IMR-90 (cell line): Measurements from ENCODE around the gene RYR2. TPM values are rescaled to one million over a fixed set of nuclear protein-coding genes. Genes with fewer than 3 reads are reported as not detected.

Experiments
- ATAC-seq: fragments of 200-7000 bp; cut with Tn5 transposase; 2 replicates; pipeline ENCODE4 v1.9.1; 2020; ENCODE audit warnings: low read depth, mild to moderate bottlenecking, moderate library complexity
- BruUV-seq: library from RNA; stranded (reverse); fragments of 400-500 nt; replicated peaks from 2 replicates; lab custom pipeline; 2021; lab: Mats Ljungman, UMichigan
- CTCF ChIA-PET: fragments of 300-600 bp; formaldehyde crosslinking; extraction: SDS; loops from one replicate; lab custom pipeline; 2021; ENCODE audit warnings: antibody characterized with exemption; lab: Yijun Ruan, JAX
- POLR2A ChIA-PET: fragments of 300-600 bp; sonication (Branson Sonifier 250); formaldehyde crosslinking; loops from one replicate; lab custom pipeline; 2022; ENCODE audit warnings: antibody characterized with exemption; ENCODE audit not compliant: unreplicated experiment; lab: Charles Lee
- DNase-seq: peaks from one replicate; pipeline ENCODE4 v3.0.0; 2013
- H2AFZ ChIP-seq: replicated peaks from 2 replicates; pipeline ENCODE3; 2013; ENCODE audit warnings: low read length, mild to moderate bottlenecking; ENCODE audit not compliant: poor library complexity
- H2AK5ac ChIP-seq: 2 replicates; pipeline ENCODE4 v1.6.1; 2013; ENCODE audit warnings: low read depth, low read length, inconsistent platforms
- H2AK9ac ChIP-seq: replicated peaks from 2 replicates; pipeline ENCODE3; 2013; ENCODE audit warnings: mild to moderate bottlenecking, low read depth, low read length, moderate library complexity; ENCODE audit not compliant: poor library complexity
- H2BK120ac ChIP-seq: 2 replicates; pipeline ENCODE4 v1.6.1; 2013; ENCODE audit warnings: low read depth, low read length, inconsistent platforms
- H2BK15ac ChIP-seq: 3 replicates; pipeline ENCODE4 v1.6.1; 2013; ENCODE audit warnings: low read depth, low read length, inconsistent platforms
- H2BK20ac ChIP-seq: 2 replicates; pipeline ENCODE4 v1.6.1; 2013; ENCODE audit warnings: low read depth, mild to moderate bottlenecking, inconsistent platforms, low read length, moderate library complexity
- H2BK5ac ChIP-seq: 2 replicates; pipeline ENCODE4 v1.6.1; 2013; ENCODE audit warnings: mild to moderate bottlenecking, low read depth, low read length, inconsistent platforms; ENCODE audit not compliant: poor library complexity, severe bottlenecking
- H3K14ac ChIP-seq: replicated peaks from 2 replicates; pipeline ENCODE4 v1.6.1; 2013; ENCODE audit warnings: low read depth, low read length, inconsistent platforms
- H3K18ac ChIP-seq: 2 replicates; pipeline ENCODE4 v1.6.1; 2013; ENCODE audit warnings: low read depth, low read length, control low read depth
- H3K23ac ChIP-seq: 2 replicates; pipeline ENCODE4 v1.6.1; 2013; ENCODE audit warnings: low read depth, low read length, inconsistent platforms
- H3K27ac ChIP-seq: 2 replicates; pipeline ENCODE4 v1.5.1; 2013; ENCODE audit warnings: mild to moderate bottlenecking, control low read depth, low read length; ENCODE audit not compliant: insufficient read depth
- H3K27me3 ChIP-seq: 2 replicates; pipeline ENCODE4 v1.6.1; 2013; ENCODE audit warnings: low read length; ENCODE audit not compliant: control insufficient read depth, insufficient read depth
- H3K36me3 ChIP-seq: 2 replicates; pipeline ENCODE4 v1.6.1; 2013; ENCODE audit warnings: low read length, mixed read lengths; ENCODE audit not compliant: control insufficient read depth, insufficient read depth
- H3K4ac ChIP-seq: 2 replicates; pipeline ENCODE4 v1.6.1; 2013; ENCODE audit warnings: low read depth, low read length, inconsistent platforms
- H3K4me1 ChIP-seq: 2 replicates; pipeline ENCODE4 v1.6.1; 2013; ENCODE audit warnings: low read length, mixed read lengths; ENCODE audit not compliant: control insufficient read depth, insufficient read depth
- H3K4me2 ChIP-seq: 2 replicates; pipeline ENCODE4 v1.6.1; 2013; ENCODE audit warnings: low read depth, mild to moderate bottlenecking, control low read depth, low read length, moderate library complexity
- H3K4me3 ChIP-seq: 2 replicates; pipeline ENCODE4 v1.5.1; 2013; ENCODE audit warnings: low read depth, mild to moderate bottlenecking, control low read depth, low read length, moderate library complexity; ENCODE audit not compliant: insufficient read depth
- H3K56ac ChIP-seq: 2 replicates; pipeline ENCODE4 v1.6.1; 2013; ENCODE audit warnings: low read length, inconsistent platforms; ENCODE audit not compliant: insufficient read depth; ENCODE audit errors: extremely low read depth
- H3K79me1 ChIP-seq, 2 experiments: 2 replicates each; pipeline ENCODE4 v1.6.1; 2013; ENCODE audit warnings: low read length in 2 of 2, inconsistent platforms in 1 of 2, low read depth in 1 of 2
- H3K9ac ChIP-seq: 2 replicates; pipeline ENCODE4 v1.6.1; 2013; ENCODE audit warnings: low read depth, low read length, control low read depth
- H3K9me1 ChIP-seq: 2 replicates; pipeline ENCODE4 v1.6.1; 2013; ENCODE audit warnings: low read length, inconsistent platforms; ENCODE audit not compliant: insufficient read depth
- H3K9me3 ChIP-seq: 2 replicates; pipeline ENCODE4 v1.6.1; 2013; ENCODE audit warnings: low read length; ENCODE audit not compliant: control insufficient read depth, insufficient read depth
- H4K20me1 ChIP-seq: 2 replicates; pipeline ENCODE4 v1.6.1; 2013; ENCODE audit warnings: low read length, inconsistent platforms; ENCODE audit not compliant: insufficient read depth
- H4K5ac ChIP-seq: 2 replicates; pipeline ENCODE4 v1.6.1; 2013; ENCODE audit warnings: mild to moderate bottlenecking, low read depth, low read length, control low read depth
- H4K8ac ChIP-seq, 2 experiments: 2 replicates each; pipeline ENCODE4 v1.6.1; 2013; ENCODE audit warnings: low read depth in 2 of 2, low read length in 2 of 2, control low read depth in 1 of 2, inconsistent platforms in 1 of 2
- H4K91ac ChIP-seq: 2 replicates; pipeline ENCODE4 v1.6.1; 2013; ENCODE audit warnings: low read depth, low read length, inconsistent platforms; ENCODE audit not compliant: insufficient read depth
- BHLHE40 ChIP-seq: fragments of 150-350 bp; IDR thresholded peaks from 2 replicates; pipeline ENCODE4 v1.6.1; 2016; ENCODE audit warnings: mild to moderate bottlenecking, low read depth, low read length
- CEBPB ChIP-seq: IDR thresholded peaks from 2 replicates; pipeline ENCODE4 v1.6.1; 2012; ENCODE audit warnings: low read depth, low read length, improper control_type of control experiment
- CHD1 ChIP-seq: IDR thresholded peaks from 2 replicates; pipeline ENCODE4 v1.6.1; 2012; ENCODE audit warnings: low read depth, low read length, improper control_type of control experiment
- CTCF ChIP-seq: conservative IDR thresholded peaks from 2 replicates; pipeline ENCODE4 v1.5.1; 2012; ENCODE audit warnings: mild to moderate bottlenecking, low read depth, low read length, improper control_type of control experiment
- ELK1 ChIP-seq: fragments of 150-350 bp; IDR thresholded peaks from 2 replicates; pipeline ENCODE4 v1.6.1; 2016; ENCODE audit warnings: low read depth, mild to moderate bottlenecking, low read length, moderate library complexity, borderline replicate concordance
- FOS ChIP-seq: fragments of 150-350 bp; IDR thresholded peaks from 2 replicates; pipeline ENCODE4 v1.6.1; 2016; ENCODE audit warnings: low read depth, low read length
- MAFK ChIP-seq: IDR thresholded peaks from 2 replicates; pipeline ENCODE4 v1.6.1; 2012; ENCODE audit warnings: low read depth, low read length, improper control_type of control experiment
- MAZ ChIP-seq: IDR thresholded peaks from 2 replicates; pipeline ENCODE4 v1.6.1; 2012; ENCODE audit warnings: low read depth, mild to moderate bottlenecking, low read length, improper control_type of control experiment, moderate library complexity, borderline replicate concordance
- MXI1 ChIP-seq: IDR thresholded peaks from 2 replicates; pipeline ENCODE4 v1.6.1; 2012; ENCODE audit warnings: low read depth, mild to moderate bottlenecking, low read length, moderate library complexity, borderline replicate concordance
- NFE2L2 ChIP-seq: fragments of 150-350 bp; IDR thresholded peaks from 2 replicates; pipeline ENCODE4 v1.6.1; 2016; ENCODE audit warnings: low read depth, mild to moderate bottlenecking, low read length
- POLR2A ChIP-seq: IDR thresholded peaks from 2 replicates; pipeline ENCODE4 v1.6.1; 2012; ENCODE audit warnings: mild to moderate bottlenecking, low read depth, low read length
- RAD21 ChIP-seq: IDR thresholded peaks from 2 replicates; pipeline ENCODE4 v1.6.1; 2012; ENCODE audit warnings: low read length, improper control_type of control experiment
- RCOR1 ChIP-seq: IDR thresholded peaks from 2 replicates; pipeline ENCODE4 v1.6.1; 2012; ENCODE audit warnings: mild to moderate bottlenecking, low read length, improper control_type of control experiment; ENCODE audit not compliant: insufficient replicate concordance
- RFX5 ChIP-seq: IDR thresholded peaks from 2 replicates; pipeline ENCODE4 v1.8.0; 2012; ENCODE audit warnings: low read depth, mild to moderate bottlenecking, low read length, moderate library complexity
- SMC3 ChIP-seq: fragments of 150-350 bp; IDR thresholded peaks from 2 replicates; pipeline ENCODE4 v1.6.1; 2016; ENCODE audit warnings: low read depth, mild to moderate bottlenecking, antibody characterized with exemption, low read length, moderate library complexity
- USF2 ChIP-seq: fragments of 150-350 bp; IDR thresholded peaks from 2 replicates; pipeline ENCODE4 v1.6.1; 2017; ENCODE audit warnings: mild to moderate bottlenecking, antibody characterized with exemption, low read length, low read depth
- WGBS, 2 experiments: methylation state at CpG; one replicate each; pipeline versions ENCODE4 v1.1.5 to v1.1.7; 2013; ENCODE audit warnings: missing lambda C conversion rate in 2 of 2; ENCODE audit not compliant: insufficient read length in 1 of 2; ENCODE audit errors: extremely low coverage in 2 of 2; 5-methylcytosine and 5-hydroxymethylcytosine counted together
- dilution Hi-C: fragments of 300-500 bp; cut with HindIII; formaldehyde crosslinking; loops from one replicate; pipeline ENCODE4 v1.14.3; 2018; ENCODE audit warnings: low sequenced_read_pairs; ENCODE audit not compliant: unreplicated experiment
- in situ Hi-C: fragments of 300-500 bp; cut with MboI; formaldehyde crosslinking; loops from 3 replicates; pipeline ENCODE4 v1.14.3; 2019; ENCODE audit warnings: low sequenced_read_pairs, inconsistent platforms, mixed read lengths
- intact Hi-C: fragments of 100-400 bp; cut with micrococcal nuclease; formaldehyde crosslinking; loops from 2 replicates; pipeline ENCODE4 v1.10.0; 2022
- polyA plus RNA-seq, 3 experiments: library from polyadenylated mRNA; depleted of rRNA; stranded (reverse); fragments of >200 nt; gene quantifications; 2 replicates each; pipeline ENCODE4 v1.2.3, GENCODE V29; 2012; ENCODE audit warnings: low replicate concordance in 1 of 3
- total RNA-seq: library from RNA; depleted of rRNA; stranded (reverse); fragments of >200 nt; gene quantifications from 2 replicates; pipeline ENCODE4 v1.2.3, GENCODE V29; 2012

The RYR2 gene
- total and polyA plus RNA-seq, 2 of the 4 experiments (the other 2 are of a cell fraction): not detected

- Histone ChIP-seq H2AK5ac (no peak overlapping the region), H2AFZ (no peak overlapping the region), H2BK15ac (no peak overlapping the region), H3K27me3 (no peaks in the 10 kb centered on the region), H3K18ac (no peak overlapping the region), H3K56ac (no peak overlapping the region), H2BK5ac (no peak overlapping the region), H3K4me2 (no peak overlapping the region), H3K4me3 (no peak overlapping the region), H3K79me1 (no peaks in the 10 kb centered on the region), H2BK120ac (no peak overlapping the region), H3K4ac (no peak overlapping the region), H3K4me1 (no peaks in the 10 kb centered on the region), H4K5ac (no peak overlapping the region), H3K23ac (no peak overlapping the region), H4K8ac (no peak overlapping the region), H2BK20ac (no peak overlapping the region), H4K20me1 (no peaks in the 10 kb centered on the region), H3K27ac (no peak overlapping the region), H3K9me3 (0 out of 2 replicates have a peak, but pooled peaks cover 1% of the 10 kb centered on the region), H3K36me3 (no peaks in the 10 kb centered on the region), H3K9ac (no peak overlapping the region), H3K14ac (no peak overlapping the region), H2AK9ac (no peak overlapping the region), H3K9me1 (no peaks in the 10 kb centered on the region), H4K91ac (no peak overlapping the region)
- TF ChIP-seq NFE2L2: no peak
- no peak for TF ChIP-seq MAZ
- no peak for TF ChIP-seq FOS
- no peak for TF ChIP-seq SMC3
- no peak for TF ChIP-seq POLR2A
- TF ChIP-seq RCOR1: no peak
- no peak for TF ChIP-seq ELK1
- TF ChIP-seq RFX5: no peak
- TF ChIP-seq CEBPB: no peak
- TF ChIP-seq MXI1: no peak
- no peak for TF ChIP-seq CTCF
- TF ChIP-seq RAD21: no peak
- TF ChIP-seq USF2: no peak
- no peak for TF ChIP-seq BHLHE40
- TF ChIP-seq CHD1: no peak
- TF ChIP-seq MAFK: no peak
- ATAC-seq (no peak), DNase-seq (no peak)
- POLR2A ChIA-PET: no interaction called here
- no CpG with 5 or more reads among the region's 3 CpGs for WGBS, 2 experiments
- intact Hi-C loops: loop anchor here (5.0 kb wide), 2 partner anchors 47 to 122 kb away; no protein-coding TSS in a partner anchor
- CTCF ChIA-PET: no interaction called here
- dilution Hi-C loops: no loop called here
- in situ Hi-C loops: no loop called here
- BruUV-seq: no TSS peak
Observed at GRCh38 chr1:237149857-237150256, 107.9 kb downstream of the RYR2 start.
